ENCODE measurements around the gene IPPK.

Gene IPPK

DNA sequence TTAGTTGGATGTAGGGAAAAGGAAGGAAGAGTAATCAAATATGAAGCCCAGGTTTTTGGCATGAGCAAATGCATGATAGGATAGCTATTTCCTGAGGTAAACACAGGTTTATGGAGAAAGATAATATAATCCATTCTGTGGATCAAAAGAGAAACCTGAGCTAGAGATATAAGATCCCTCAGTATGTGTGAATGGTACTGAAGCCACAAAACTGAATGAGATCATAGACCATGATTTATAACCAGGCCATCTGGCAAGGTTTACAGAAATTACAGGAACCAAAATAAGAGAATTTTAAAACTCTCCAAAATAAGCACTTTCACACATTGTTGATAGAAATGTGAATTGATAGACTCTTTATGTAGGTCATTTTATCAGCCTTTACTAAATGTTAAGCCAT lies 105.4 kb downstream of the IPPK start:
- TF ChIP-seq, protein P1, sequence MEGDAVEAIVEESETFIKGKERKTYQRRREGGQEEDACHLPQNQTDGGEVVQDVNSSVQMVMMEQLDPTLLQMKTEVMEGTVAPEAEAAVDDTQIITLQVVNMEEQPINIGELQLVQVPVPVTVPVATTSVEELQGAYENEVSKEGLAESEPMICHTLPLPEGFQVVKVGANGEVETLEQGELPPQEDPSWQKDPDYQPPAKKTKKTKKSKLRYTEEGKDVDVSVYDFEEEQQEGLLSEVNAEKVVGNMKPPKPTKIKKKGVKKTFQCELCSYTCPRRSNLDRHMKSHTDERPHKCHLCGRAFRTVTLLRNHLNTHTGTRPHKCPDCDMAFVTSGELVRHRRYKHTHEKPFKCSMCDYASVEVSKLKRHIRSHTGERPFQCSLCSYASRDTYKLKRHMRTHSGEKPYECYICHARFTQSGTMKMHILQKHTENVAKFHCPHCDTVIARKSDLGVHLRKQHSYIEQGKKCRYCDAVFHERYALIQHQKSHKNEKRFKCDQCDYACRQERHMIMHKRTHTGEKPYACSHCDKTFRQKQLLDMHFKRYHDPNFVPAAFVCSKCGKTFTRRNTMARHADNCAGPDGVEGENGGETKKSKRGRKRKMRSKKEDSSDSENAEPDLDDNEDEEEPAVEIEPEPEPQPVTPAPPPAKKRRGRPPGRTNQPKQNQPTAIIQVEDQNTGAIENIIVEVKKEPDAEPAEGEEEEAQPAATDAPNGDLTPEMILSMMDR (IDR thresholded peaks at IDR 0.05; ENCODE audit: low read depth, low read length, missing control alignments) = no peak
- no peak for DNase-seq (ENCODE audit: extremely low read depth, low read depth)
- no peak overlapping the region for H3K4me3 ChIP-seq (replicated peaks; ENCODE audit: low read depth, low read length)

All from HFF-Myc (cell line).